Suprapubic skin (tissue), 4 donors: ENCODE measurements around the gene PWWP2A.

Experiments used
- CTCF ChIP-seq, 2 donors: fragments of 200-600 bp in 1 of 2; fragments of 450-650 bp in 1 of 2; sonication (generic) in 1 of 2; IDR thresholded peaks; one replicate each; pipeline ENCODE4 v1.5.1; 2016 to 2019; ENCODE audit warnings: antibody characterized with exemption in 2 of 2, mild to moderate bottlenecking in 1 of 2, moderate library complexity in 1 of 2
- EP300 ChIP-seq: sonication (generic); formaldehyde crosslinking; IDR thresholded peaks from one replicate; pipeline ENCODE4 v1.6.1; 2017; ENCODE audit warnings: antibody characterized with exemption
- POLR2A ChIP-seq, 2 donors: fragments of 450-650 bp; IDR thresholded peaks; one replicate each; pipeline ENCODE4 v1.6.1; 2017; ENCODE audit warnings: antibody characterized with exemption in 2 of 2, mild to moderate bottlenecking in 2 of 2, moderate library complexity in 2 of 2
- POLR2AphosphoS5 ChIP-seq, 3 donors: sonication (generic); formaldehyde crosslinking; IDR thresholded peaks; one replicate each; pipeline ENCODE4 v1.6.1; 2017; ENCODE audit warnings: antibody characterized with exemption in 3 of 3

GRCh38 chr5:160167624-160168165 is 48.4 kb upstream of the PWWP2A start:
- TF ChIP-seq CTCF (IDR thresholded peaks at IDR 0.05) (no peak), POLR2A (IDR thresholded peaks at IDR 0.05) (no peak), POLR2AphosphoS5 (IDR thresholded peaks at IDR 0.05) (no peak), EP300 (no peak)
